Measurements from ENCODE around the gene LTB4R2. TPM values are rescaled to one million over a fixed set of nuclear protein-coding genes. Genes with fewer than 3 reads are reported as not detected.

The LTB4R2 gene
- total and polyA plus RNA-seq, 2 of the 8 experiments (the other 6 are each of a cell fraction or from before 2014, with no cell fraction given): 5.3 to 6.7 TPM

GRCh38 chr14:24360281-24360680 is 50.3 kb downstream of the LTB4R2 start:
- no peak overlapping the region for H2BK12ac ChIP-seq (ENCODE audit: low read depth, low read length)
- H4K20me1 ChIP-seq (replicated peaks in 1 of 2; ENCODE audit: control insufficient read depth in 1 of 2, insufficient read depth in 2 of 2, low read length in 2 of 2): no peaks in the 10 kb centered on the region
- no peak overlapping the region for H3K56ac ChIP-seq (replicated peaks; ENCODE audit: insufficient read length, low read depth, low read length)
- WGBS, 2 experiments (ENCODE audit: extremely low coverage in 1 of 2, insufficient coverage in 1 of 2, insufficient read length in 1 of 2, insufficient replicate concordance in 2 of 2, low coverage in 1 of 2, low lambda C conversion rate in 2 of 2, missing lambda C conversion rate in 1 of 2): 86% methylated on average over 2 of the region's 3 CpGs; no CpG with 5 or more reads in 1 of the 2 experiments
- H3K79me1 ChIP-seq (ENCODE audit: low read depth, low read length): no peaks in the 10 kb centered on the region
- H2BK120ac ChIP-seq (replicated peaks; ENCODE audit: low read depth, low read length): no peak overlapping the region
- no peaks in the 10 kb centered on the region for H3K79me2 ChIP-seq (ENCODE audit: control insufficient read depth in 1 of 2, insufficient read depth in 2 of 2, low read length in 2 of 2)
- peaks cover 0 to 8% (median 2%) of the 10 kb centered on the region in 4 experiments; a peak in 4 of 7 replicates for H3K27me3 ChIP-seq (replicated peaks in 1 of 4; ENCODE audit: control insufficient read depth in 3 of 4, extremely low read depth in 1 of 4, insufficient read depth in 3 of 4, low read length in 3 of 4)
- H3K27ac ChIP-seq (ENCODE audit: low read depth, low read length): no peak overlapping the region
- H2BK15ac ChIP-seq (ENCODE audit: low read length): no peak overlapping the region
- no peak overlapping the region for H4K5ac ChIP-seq (ENCODE audit: insufficient read length, low read depth, low read length)
- no peaks in the 10 kb centered on the region for H3K4me1 ChIP-seq (replicated peaks in 1 of 4; ENCODE audit: control insufficient read depth in 3 of 4, insufficient read depth in 4 of 4, low read length in 3 of 4)
- H2BK20ac ChIP-seq (ENCODE audit: low read length): no peak overlapping the region
- no peak overlapping the region for H2BK5ac ChIP-seq (ENCODE audit: low read depth, low read length)
- H3K4ac ChIP-seq (replicated peaks; ENCODE audit: insufficient read length, low read depth, low read length): no peak overlapping the region
- no peaks in the 10 kb centered on the region for H3K9me3 ChIP-seq (ENCODE audit: insufficient read depth in 2 of 2, low read depth in 1 of 2, low read length in 1 of 2)
- no peak overlapping the region for H3K14ac ChIP-seq (ENCODE audit: insufficient read length)
- no peak overlapping the region for H3K4me3 ChIP-seq (ENCODE audit: extremely low read depth in 1 of 4, insufficient read depth in 2 of 4, low read depth in 3 of 4, low read length in 4 of 4)
- H4K8ac ChIP-seq (ENCODE audit: extremely low read depth, insufficient read depth, low read length): no peak overlapping the region; the same call in 1 of the 2 replicates
- H3K18ac ChIP-seq (ENCODE audit: extremely low read depth, low read length): no peak overlapping the region
- ChIA-PET POLR2A (ENCODE audit: partially characterized antibody) (no interaction called here), CTCF (ENCODE audit: partially characterized antibody) (interaction anchor here (1.7 to 6.9 kb wide), 8 partner anchors 9 to 76 kb away, joined by 4 to 52 read pairs (median 17); partner anchors contain the start of genes ADCY4, CBLN3, KHNYN and RIPK3)
- H2AFZ ChIP-seq (ENCODE audit: low read length): no peak overlapping the region
- H2AK5ac ChIP-seq (ENCODE audit: low read depth, low read length): no peak overlapping the region
- no peak overlapping the region for H4K91ac ChIP-seq (replicated peaks; ENCODE audit: insufficient read length, low read length)
- H3K23me2 ChIP-seq (ENCODE audit: low read depth, low read length): no peaks in the 10 kb centered on the region
- H3K4me2 ChIP-seq (ENCODE audit: insufficient read depth in 1 of 2, low read depth in 2 of 2, low read length in 2 of 2): no peak overlapping the region
- H3K36me3 ChIP-seq (ENCODE audit: control insufficient read depth in 2 of 4, insufficient read depth in 4 of 4, low read length in 3 of 4): no peaks in the 10 kb centered on the region
- H3K23ac ChIP-seq (ENCODE audit: insufficient read length): no peak overlapping the region
- no peak for FAIRE-seq
- no peak overlapping the region for H3K9ac ChIP-seq (replicated peaks in 1 of 4; ENCODE audit: extremely low read depth in 1 of 4, low read depth in 3 of 4, low read length in 3 of 4)
- TF ChIP-seq RBBP5 (IDR thresholded peaks at IDR 0.05; ENCODE audit: borderline replicate concordance, low read depth, low read length) (no peak), SP1 (IDR thresholded peaks at IDR 0.05; ENCODE audit: low read depth, low read length) (no peak), RFX5 (IDR thresholded peaks at IDR 0.05; ENCODE audit: borderline replicate concordance, low read depth, low read length) (no peak), USF2 (IDR thresholded peaks at IDR 0.05; ENCODE audit: low read length) (no peak), ASH2L (IDR thresholded peaks at IDR 0.05; ENCODE audit: low read length) (no peak), SP4 (IDR thresholded peaks at IDR 0.05; ENCODE audit: low read length) (no peak), HDAC2 (IDR thresholded peaks at IDR 0.05; ENCODE audit: borderline replicate concordance in 1 of 2, low read depth in 2 of 2, low read length in 2 of 2) (no peak), SIRT6 (IDR thresholded peaks at IDR 0.05; ENCODE audit: low read length) (no peak), RXRA (IDR thresholded peaks at IDR 0.05; ENCODE audit: insufficient read depth, low read depth, low read length) (no peak), CTBP2 (IDR thresholded peaks at IDR 0.05; ENCODE audit: borderline replicate concordance, insufficient read depth, insufficient read length, low read length) (no peak), JUND (IDR thresholded peaks at IDR 0.05; ENCODE audit: low read length) (no peak), TBP (IDR thresholded peaks at IDR 0.05; ENCODE audit: low read depth, low read length) (no peak), CHD1 (IDR thresholded peaks at IDR 0.05; ENCODE audit: low read depth, low read length) (no peak)
- DNase-seq (ENCODE audit: low read depth in 1 of 2, low spot score in 2 of 2): no peak
